Vagina (tissue), 2 donors: ENCODE results near the gene CSNK2B. TPM values are rescaled to one million over a fixed set of nuclear protein-coding genes. Genes with fewer than 3 reads are reported as not detected.

Source experiments
- DNase-seq, 2 donors: peaks; one replicate each; pipeline ENCODE4 v3.0.0-alpha.2; 2017; ENCODE audit errors: extremely low spot score in 2 of 2
- H3K27ac ChIP-seq: fragments of 200-600 bp; sonication (generic); one replicate; pipeline ENCODE4 v1.5.1; 2019
- H3K27me3 ChIP-seq: fragments of 200-600 bp; sonication (generic); one replicate; pipeline ENCODE4 v1.5.1; 2019
- H3K36me3 ChIP-seq, 2 donors: fragments of 200-600 bp; sonication (generic); one replicate each; pipeline ENCODE4 v1.5.1; 2017 to 2019
- H3K4me1 ChIP-seq: fragments of 200-600 bp; sonication (generic); one replicate; pipeline ENCODE4 v1.5.1; 2019
- H3K4me3 ChIP-seq, 2 donors: fragments of 200-600 bp; sonication (generic); 1 replicate in 1 of 2; 2 replicates in 1 of 2; pipeline ENCODE4 v1.5.1; 2016 to 2019
- H3K9me3 ChIP-seq: fragments of 200-600 bp; sonication (generic); one replicate; pipeline ENCODE4 v1.5.1; 2019
- POLR2A ChIP-seq, 2 donors: fragments of 450-650 bp; IDR thresholded peaks; one replicate each; pipeline ENCODE4 v1.6.1; 2017; ENCODE audit warnings: antibody characterized with exemption in 2 of 2, mild to moderate bottlenecking in 2 of 2, moderate library complexity in 2 of 2
- POLR2AphosphoS5 ChIP-seq, 2 donors: sonication (generic); formaldehyde crosslinking; IDR thresholded peaks; one replicate each; pipeline ENCODE4 v1.9.0; 2017; ENCODE audit warnings: antibody characterized with exemption in 2 of 2, mild to moderate bottlenecking in 2 of 2, low read depth in 1 of 2; ENCODE audit not compliant: insufficient read depth in 1 of 2
- intact Hi-C: fragments of 100-400 bp; cut with DNase I; formaldehyde crosslinking; loops from one replicate; pipeline ENCODE4 v1.15.1; 2023
- total RNA-seq: library from RNA; depleted of rRNA; stranded (reverse); fragments of >200 nt; gene quantifications from one replicate; pipeline ENCODE4 v1.2.3, GENCODE V29; 2016
- TF ChIP-seq, protein P1 (sequence below), 3 experiments: fragments of 450-650 bp in 2 of 3; fragments of 200-600 bp in 1 of 3; sonication (generic) in 1 of 3; IDR thresholded peaks; one replicate each; pipeline ENCODE4 v1.5.1; 2017 to 2019; ENCODE audit warnings: antibody characterized with exemption in 3 of 3, mild to moderate bottlenecking in 2 of 3, moderate library complexity in 2 of 3

The CSNK2B gene
- total RNA-seq, 1 donor from 2014 or later: 219 TPM

DNA sequence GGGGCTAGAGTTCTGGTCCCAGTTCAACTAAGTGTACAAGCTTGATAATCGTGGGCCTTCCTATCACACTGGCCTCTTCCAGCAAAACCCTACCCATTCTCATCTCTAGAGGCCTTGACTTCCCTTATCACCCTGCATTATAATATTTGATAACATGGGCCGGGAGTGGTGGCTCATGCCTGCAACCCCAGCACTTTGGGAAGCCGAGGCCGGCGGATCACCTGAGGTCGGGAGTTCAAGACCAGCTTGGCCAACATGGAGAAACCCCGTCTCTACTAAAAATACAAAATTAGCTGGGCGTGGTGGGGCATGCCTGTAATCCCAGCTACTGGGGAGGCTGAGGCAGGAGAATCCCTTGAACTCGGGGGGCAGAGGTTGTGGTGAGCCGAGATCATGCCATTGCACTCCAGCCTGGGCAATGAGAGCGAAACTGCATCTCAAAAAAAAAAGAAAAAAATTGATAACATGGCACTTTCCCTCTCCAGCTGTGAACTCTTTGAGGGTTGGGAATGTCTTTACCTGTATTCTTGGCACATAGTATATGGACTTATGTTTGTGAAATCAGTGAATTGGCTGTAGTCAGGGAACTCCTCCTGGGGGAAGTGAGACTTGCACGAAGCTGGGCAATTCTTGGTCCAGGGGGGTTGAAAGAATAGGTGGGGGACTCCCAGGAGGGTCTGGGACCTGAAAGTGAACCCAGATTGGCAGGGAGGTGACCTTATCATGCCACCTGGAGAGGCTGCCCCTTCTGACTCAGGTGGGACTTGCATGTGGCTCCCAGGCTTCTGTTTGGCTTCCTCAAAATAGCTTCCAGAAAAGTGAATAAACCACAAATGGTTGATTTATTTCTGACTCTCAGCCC, 4.4 kb upstream of the CSNK2B start:
- Histone ChIP-seq H3K36me3 (peaks cover 0 to 8% of the 10 kb centered on the region in 2 donors), H3K27me3 (no peaks in the 10 kb centered on the region), H3K4me3 (peak overlapping the region; percentile 60 to 87), H3K9me3 (no peaks in the 10 kb centered on the region), H3K4me1 (peaks cover 65% of the 10 kb centered on the region), H3K27ac (peak overlapping the region; percentile 91)
- intact Hi-C loops: no loop called here
- DNase-seq: no peak
- TF ChIP-seq POLR2AphosphoS5 (IDR thresholded peaks at IDR 0.05; ENCODE audit: insufficient read depth in 1 of 2, low read depth in 1 of 2) (no peak), POLR2A (IDR thresholded peaks at IDR 0.05) (no peak)
- TF ChIP-seq, protein P1, sequence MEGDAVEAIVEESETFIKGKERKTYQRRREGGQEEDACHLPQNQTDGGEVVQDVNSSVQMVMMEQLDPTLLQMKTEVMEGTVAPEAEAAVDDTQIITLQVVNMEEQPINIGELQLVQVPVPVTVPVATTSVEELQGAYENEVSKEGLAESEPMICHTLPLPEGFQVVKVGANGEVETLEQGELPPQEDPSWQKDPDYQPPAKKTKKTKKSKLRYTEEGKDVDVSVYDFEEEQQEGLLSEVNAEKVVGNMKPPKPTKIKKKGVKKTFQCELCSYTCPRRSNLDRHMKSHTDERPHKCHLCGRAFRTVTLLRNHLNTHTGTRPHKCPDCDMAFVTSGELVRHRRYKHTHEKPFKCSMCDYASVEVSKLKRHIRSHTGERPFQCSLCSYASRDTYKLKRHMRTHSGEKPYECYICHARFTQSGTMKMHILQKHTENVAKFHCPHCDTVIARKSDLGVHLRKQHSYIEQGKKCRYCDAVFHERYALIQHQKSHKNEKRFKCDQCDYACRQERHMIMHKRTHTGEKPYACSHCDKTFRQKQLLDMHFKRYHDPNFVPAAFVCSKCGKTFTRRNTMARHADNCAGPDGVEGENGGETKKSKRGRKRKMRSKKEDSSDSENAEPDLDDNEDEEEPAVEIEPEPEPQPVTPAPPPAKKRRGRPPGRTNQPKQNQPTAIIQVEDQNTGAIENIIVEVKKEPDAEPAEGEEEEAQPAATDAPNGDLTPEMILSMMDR (IDR thresholded peaks at IDR 0.05): no peak

DNA sequence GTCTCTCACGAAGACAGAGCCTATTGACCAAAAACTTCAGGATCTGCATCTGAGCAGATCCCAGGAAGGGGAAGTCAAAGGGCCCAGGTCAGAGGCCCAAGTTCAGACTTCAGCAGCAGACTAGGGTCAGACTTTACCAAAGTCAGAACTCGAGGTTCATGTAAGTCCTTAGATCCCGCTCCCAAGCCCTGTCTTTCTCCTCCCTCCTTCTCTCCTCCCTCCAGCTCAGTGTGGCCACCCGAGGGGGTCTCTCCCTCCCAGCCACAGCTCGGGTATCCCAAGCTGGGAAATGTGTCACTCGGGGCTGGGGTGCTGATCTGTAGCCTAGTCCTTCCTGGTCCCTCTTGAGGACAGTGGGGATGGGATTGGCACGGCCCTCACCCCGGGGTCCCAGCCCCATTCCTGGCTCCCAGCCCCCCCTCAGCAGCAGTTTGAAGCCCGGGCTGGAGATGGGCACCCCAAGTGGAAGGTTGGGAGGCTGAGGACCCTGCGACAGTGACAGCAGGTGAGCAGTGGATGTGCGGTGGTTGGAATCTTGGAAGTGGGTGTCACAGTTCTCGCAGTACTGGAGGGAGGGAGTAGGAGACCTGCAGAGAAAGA, 3.7 kb upstream of the CSNK2B start:
- peaks cover 72% of the 10 kb centered on the region for H3K4me1 ChIP-seq

DNA sequence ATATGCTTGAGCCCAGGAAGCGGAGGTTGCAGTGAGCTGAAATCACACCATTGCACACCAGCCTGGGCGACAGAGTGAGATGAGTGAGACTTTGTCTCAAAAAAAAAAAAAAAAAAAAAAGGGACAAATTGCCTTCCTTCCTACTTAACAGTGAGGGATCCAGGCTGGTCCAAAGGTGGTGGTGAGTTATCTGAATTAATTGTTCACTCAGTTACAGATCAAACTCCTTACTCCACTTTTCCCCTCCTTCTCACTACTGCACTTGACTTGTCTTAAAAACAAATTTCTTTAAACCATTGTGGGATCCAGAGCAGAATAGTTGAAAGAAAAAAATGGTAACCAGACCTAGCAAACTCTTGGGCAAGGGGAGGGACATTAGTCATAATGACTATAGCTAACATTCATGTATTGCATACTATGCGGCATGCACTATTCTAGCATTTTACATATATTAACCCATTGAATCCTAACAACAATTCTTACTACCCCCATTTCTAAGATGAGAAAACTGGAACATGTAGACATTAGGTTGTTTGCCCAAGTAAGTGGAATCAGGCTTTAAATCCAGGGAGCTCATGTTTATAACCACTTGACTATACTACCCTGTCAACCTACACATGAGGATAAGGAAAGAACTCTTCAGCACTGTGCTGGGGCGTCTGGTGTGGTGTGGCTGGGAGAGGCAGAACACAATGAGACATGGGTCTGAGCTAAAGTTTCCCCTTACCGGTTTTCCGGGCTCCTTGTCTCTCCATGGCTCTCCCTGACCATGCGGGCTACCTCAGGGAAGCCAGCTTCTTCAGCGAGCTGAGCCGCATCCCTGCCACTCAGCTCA, 2.5 kb upstream of the CSNK2B start:
- Histone ChIP-seq H3K36me3 (peaks cover 0 to 24% of the 10 kb centered on the region in 2 donors), H3K4me3 (peak overlapping the region; percentile 79 to 95), H3K9me3 (no peaks in the 10 kb centered on the region), H3K27me3 (no peaks in the 10 kb centered on the region), H3K4me1 (peaks cover 75% of the 10 kb centered on the region), H3K27ac (peak overlapping the region; percentile 95)
- intact Hi-C loops: no loop called here
- no peak for DNase-seq
- TF ChIP-seq POLR2AphosphoS5 (IDR thresholded peaks at IDR 0.05; ENCODE audit: insufficient read depth in 1 of 2, low read depth in 1 of 2): no peak
- no peak for TF ChIP-seq POLR2A (IDR thresholded peaks at IDR 0.05)
- TF ChIP-seq, protein P1 (IDR thresholded peaks at IDR 0.05): no peak

More for the DNA sequence above, 3.7 kb upstream of the CSNK2B start:
- Histone ChIP-seq H3K9me3 (no peaks in the 10 kb centered on the region), H3K36me3 (peaks cover 0 to 14% of the 10 kb centered on the region in 2 donors), H3K4me3 (no peak overlapping the region), H3K27me3 (no peaks in the 10 kb centered on the region), H3K27ac (peak overlapping the region; percentile 95)
- intact Hi-C loops: no loop called here
- no peak for DNase-seq
- TF ChIP-seq, protein P1 (IDR thresholded peaks at IDR 0.05): no peak

DNA sequence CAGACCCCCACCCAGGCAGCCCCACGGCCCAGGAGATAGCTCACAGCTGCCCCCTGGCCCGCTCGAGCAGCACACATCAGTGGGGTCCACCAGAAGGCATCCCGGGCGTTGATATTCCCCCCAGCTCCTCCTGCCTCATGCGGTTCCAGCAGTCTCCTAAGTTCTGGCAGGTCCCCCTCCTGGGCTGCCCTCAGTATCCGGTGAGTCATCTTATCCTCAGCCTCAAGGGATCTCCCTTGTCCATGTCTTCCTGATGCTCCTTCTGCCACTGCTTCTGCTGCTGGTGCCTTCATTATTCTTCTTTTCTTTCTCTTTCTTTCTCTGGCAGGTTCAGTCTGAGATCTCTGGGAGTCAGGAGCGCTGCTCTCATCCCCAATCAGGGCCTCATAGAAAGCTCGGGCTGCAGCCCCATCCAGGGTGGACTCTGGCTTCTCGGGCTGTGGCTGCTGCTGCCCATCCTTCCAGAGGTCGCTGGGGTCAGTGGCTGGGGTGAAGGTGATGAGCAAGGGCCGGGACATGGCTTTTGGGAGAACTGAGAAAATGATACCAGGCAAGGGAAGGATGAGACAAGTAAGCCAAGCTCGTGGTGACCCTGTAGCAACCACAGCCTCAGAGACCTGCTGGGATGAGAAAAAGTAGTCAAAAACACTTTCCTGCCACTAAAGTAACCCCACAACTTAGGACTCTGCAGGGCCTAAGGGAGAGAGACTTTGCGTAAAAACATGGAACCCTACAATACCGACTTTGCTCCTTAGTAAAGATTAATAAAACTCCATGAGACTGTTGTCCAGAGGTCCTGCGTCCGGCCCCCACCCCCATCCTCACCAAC, 1.7 kb upstream of the CSNK2B start:
- Histone ChIP-seq H3K27ac (peak overlapping the region; percentile 95), H3K27me3 (no peaks in the 10 kb centered on the region), H3K9me3 (no peaks in the 10 kb centered on the region), H3K4me1 (peaks cover 71% of the 10 kb centered on the region), H3K36me3 (peaks cover 0 to 32% of the 10 kb centered on the region in 2 donors), H3K4me3 (peak overlapping the region; percentile 79 to 95)
- DNase-seq: no peak
- TF ChIP-seq POLR2AphosphoS5 (IDR thresholded peaks at IDR 0.05; ENCODE audit: insufficient read depth in 1 of 2, low read depth in 1 of 2): peak; percentile 24 to 50
- TF ChIP-seq, protein P1 (IDR thresholded peaks at IDR 0.05): no peak
- intact Hi-C loops: no loop called here
